ENCODE data around the gene SHC1.

The SHC1 gene

DNA sequence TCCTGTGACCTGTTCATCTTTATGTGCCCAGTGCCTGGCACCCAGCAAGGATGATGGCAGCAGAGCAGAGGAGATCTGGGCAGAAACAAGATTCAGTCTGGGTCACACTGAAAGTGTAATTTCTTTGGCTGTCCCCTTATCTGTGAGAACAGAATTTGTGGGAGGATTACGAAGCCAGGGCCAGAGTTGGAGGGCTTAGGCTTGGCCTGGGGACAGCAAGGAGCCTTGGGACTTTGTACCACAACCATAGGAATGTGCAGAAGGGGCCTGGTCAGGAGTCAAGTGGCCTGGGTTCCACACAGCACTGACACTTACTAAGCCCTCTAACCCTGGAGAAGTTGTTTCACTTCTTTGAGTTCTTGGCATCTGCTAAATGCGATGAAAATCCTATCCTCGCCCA, 46.9 kb downstream of the SHC1 start:
- Mint-ChIP-seq H3K27me3 (no peaks in the 10 kb centered on the region), H3K9me3 (no peaks in the 10 kb centered on the region), H3K36me3 (peaks cover 26% of the 10 kb centered on the region), H3K4me1 (peaks cover 8% of the 10 kb centered on the region), H3K27ac (no peak overlapping the region), H3K4me3 (no peak overlapping the region)
- no peak for DNase-seq (ENCODE audit: low spot score in 2 of 2)
- no peak for ATAC-seq (ENCODE audit: low read depth)

DNA sequence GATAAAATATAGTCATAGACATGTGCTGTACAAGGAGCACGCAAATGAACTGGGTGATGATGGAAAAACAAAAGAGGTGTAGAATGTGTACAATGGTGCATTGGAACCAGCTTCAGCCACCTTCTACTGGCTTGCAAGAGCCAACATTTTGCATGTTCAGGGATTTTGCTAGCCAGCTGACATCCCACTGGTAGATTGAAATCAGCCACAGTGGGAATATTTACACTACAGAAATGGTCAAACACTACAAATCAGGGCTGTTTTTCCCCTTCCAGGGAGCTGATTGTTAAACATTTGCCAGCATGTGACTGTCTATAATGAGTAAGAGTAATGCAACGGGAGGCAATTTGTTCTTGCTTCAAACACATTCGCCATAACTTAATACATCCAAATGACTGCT, 57.3 kb downstream of the SHC1 start:
- Mint-ChIP-seq H3K4me1 (no peaks in the 10 kb centered on the region), H3K27me3 (no peaks in the 10 kb centered on the region), H3K27ac (no peak overlapping the region), H3K4me3 (no peak overlapping the region), H3K9me3 (peaks cover 1% of the 10 kb centered on the region), H3K36me3 (peaks cover 2% of the 10 kb centered on the region)
- ATAC-seq (ENCODE audit: low read depth) (no peak), DNase-seq (ENCODE audit: low spot score in 2 of 2) (no peak)

DNA sequence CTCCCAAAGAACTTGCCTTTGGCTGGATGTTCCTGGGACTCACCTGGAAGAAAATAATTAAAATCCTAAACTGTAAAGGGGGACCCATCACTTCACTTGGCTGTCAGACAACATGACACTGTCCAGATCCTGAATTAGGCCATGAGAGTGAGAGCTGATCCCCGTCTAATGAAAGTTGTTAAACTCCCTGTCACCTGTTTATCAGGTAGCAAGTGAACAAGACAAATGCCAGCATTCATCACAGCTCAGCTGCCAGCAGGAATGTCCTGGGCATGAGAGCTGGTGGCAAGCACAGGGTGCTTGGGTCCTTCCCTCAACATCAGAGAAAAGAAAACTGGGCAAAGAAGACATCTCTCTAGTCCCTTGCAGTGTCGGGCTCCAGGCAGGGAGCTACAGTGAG, 57.8 kb downstream of the SHC1 start:
- DNase-seq (ENCODE audit: low spot score in 2 of 2), result no peak
- no peak overlapping the region for H3K27ac Mint-ChIP-seq
- H3K36me3 Mint-ChIP-seq, result peaks cover 2% of the 10 kb centered on the region
- H3K27me3 Mint-ChIP-seq, result no peaks in the 10 kb centered on the region
- H3K9me3 Mint-ChIP-seq, result peaks cover 1% of the 10 kb centered on the region
- no peak overlapping the region for H3K4me3 Mint-ChIP-seq
- no peak for ATAC-seq (ENCODE audit: low read depth)
- H3K4me1 Mint-ChIP-seq, result no peaks in the 10 kb centered on the region
